WTC11 (cell line): Measurements from ENCODE around the gene GTF3C1.

Experiments used
- CTCF ChIP-seq: fragments of 200-600 bp; IDR thresholded peaks from 2 replicates; pipeline ENCODE4 v1.8.0; 2022; ENCODE audit warnings: antibody characterized with exemption
- E2F4 ChIP-seq: sonication (generic); formaldehyde crosslinking; IDR thresholded peaks from 2 replicates; pipeline ENCODE4 v1.8.1; 2022; ENCODE audit warnings: low read depth, mild to moderate bottlenecking, moderate library complexity, missing genetic modification reagents, borderline replicate concordance
- FOXP1 ChIP-seq: sonication (generic); formaldehyde crosslinking; IDR thresholded peaks from 2 replicates; pipeline ENCODE4 v1.8.0; 2022; ENCODE audit warnings: missing genetic modification reagents, mild to moderate bottlenecking, moderate library complexity, borderline replicate concordance
- IRF1 ChIP-seq: sonication (generic); formaldehyde crosslinking; IDR thresholded peaks from 2 replicates; pipeline ENCODE4 v1.8.0; 2023; ENCODE audit warnings: missing genetic modification reagents
- JAZF1 ChIP-seq: fragments of 250-450 bp; sonication (Bioruptor Pico); IDR thresholded peaks from 2 replicates; pipeline ENCODE4 v1.9.0; 2021; ENCODE audit warnings: moderate library complexity, mild to moderate bottlenecking, inconsistent platforms
- JUN ChIP-seq: sonication (generic); formaldehyde crosslinking; IDR thresholded peaks from 2 replicates; pipeline ENCODE4 v1.8.0; 2023; ENCODE audit warnings: mild to moderate bottlenecking, missing genetic modification reagents
- NFYB ChIP-seq: sonication (generic); formaldehyde crosslinking; conservative IDR thresholded peaks from 2 replicates; pipeline ENCODE4 v1.8.0; 2022; ENCODE audit warnings: low read depth, missing genetic modification reagents
- NR3C1 ChIP-seq: sonication (generic); formaldehyde crosslinking; conservative IDR thresholded peaks from 2 replicates; pipeline ENCODE4 v1.8.1; 2023; ENCODE audit warnings: low read depth, mild to moderate bottlenecking, missing genetic modification reagents
- SP1 ChIP-seq: sonication (generic); formaldehyde crosslinking; conservative IDR thresholded peaks from 2 replicates; pipeline ENCODE4 v1.8.1; 2022; ENCODE audit warnings: missing genetic modification reagents
- ZBTB43 ChIP-seq: sonication (generic); formaldehyde crosslinking; IDR thresholded peaks from 2 replicates; pipeline ENCODE4 v1.8.1; 2023; ENCODE audit warnings: mild to moderate bottlenecking, missing genetic modification reagents
- TF ChIP-seq, protein P1 (sequence below): sonication (generic); formaldehyde crosslinking; conservative IDR thresholded peaks from 2 replicates; pipeline ENCODE4 v1.8.1; 2022; ENCODE audit warnings: mild to moderate bottlenecking, missing genetic modification reagents
- TF ChIP-seq, protein P2 (sequence below): sonication (generic); formaldehyde crosslinking; IDR thresholded peaks from 2 replicates; pipeline ENCODE4 v1.8.1; 2023; ENCODE audit warnings: mild to moderate bottlenecking, missing genetic modification reagents, moderate library complexity
- TF ChIP-seq, protein P3 (sequence below): fragments of 250-450 bp; sonication (Bioruptor Pico); IDR thresholded peaks from 2 replicates; pipeline ENCODE4 v1.9.0; 2021; ENCODE audit warnings: mild to moderate bottlenecking, borderline replicate concordance

DNA sequence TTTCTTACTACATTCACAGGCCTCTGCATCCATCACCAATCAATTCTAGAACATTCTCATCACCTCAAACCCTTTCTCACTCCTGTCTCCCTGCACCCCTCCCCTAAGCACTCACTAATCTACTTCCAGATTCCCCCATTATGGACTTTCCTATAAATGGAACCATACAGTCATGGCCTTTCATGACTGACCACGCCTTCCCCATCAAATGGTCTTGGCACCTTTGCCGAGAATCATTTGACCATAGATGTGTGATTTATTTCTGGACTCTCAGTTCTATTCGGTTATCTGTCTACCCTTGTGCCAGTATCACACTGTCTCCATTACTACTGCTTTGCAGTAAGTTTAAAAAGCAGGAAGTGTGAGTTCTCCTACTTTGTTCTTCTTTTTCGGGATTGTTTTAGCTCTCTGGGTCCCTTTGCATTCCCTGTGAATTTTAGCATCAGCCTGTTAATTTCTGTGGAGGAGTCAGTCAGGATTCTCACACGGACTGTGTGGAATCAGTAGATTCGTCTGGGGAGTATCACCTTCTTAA lies 27.5 kb downstream of the GTF3C1 start:
- TF ChIP-seq JUN (CRISPR knock-in tag) (no peak), CTCF (no peak), E2F4 (CRISPR knock-in tag) (no peak), IRF1 (no peak), SP1 (no peak), ZBTB43 (CRISPR knock-in tag) (no peak), NFYB (CRISPR knock-in tag) (no peak), NR3C1 (no peak), JAZF1 (CRISPR knock-in tag) (no peak), FOXP1 (no peak)
- TF ChIP-seq, protein P1, sequence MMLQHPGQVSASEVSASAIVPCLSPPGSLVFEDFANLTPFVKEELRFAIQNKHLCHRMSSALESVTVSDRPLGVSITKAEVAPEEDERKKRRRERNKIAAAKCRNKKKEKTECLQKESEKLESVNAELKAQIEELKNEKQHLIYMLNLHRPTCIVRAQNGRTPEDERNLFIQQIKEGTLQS: no peak
- TF ChIP-seq, protein P2, sequence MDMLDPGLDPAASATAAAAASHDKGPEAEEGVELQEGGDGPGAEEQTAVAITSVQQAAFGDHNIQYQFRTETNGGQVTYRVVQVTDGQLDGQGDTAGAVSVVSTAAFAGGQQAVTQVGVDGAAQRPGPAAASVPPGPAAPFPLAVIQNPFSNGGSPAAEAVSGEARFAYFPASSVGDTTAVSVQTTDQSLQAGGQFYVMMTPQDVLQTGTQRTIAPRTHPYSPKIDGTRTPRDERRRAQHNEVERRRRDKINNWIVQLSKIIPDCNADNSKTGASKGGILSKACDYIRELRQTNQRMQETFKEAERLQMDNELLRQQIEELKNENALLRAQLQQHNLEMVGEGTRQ (CRISPR knock-in tag): no peak
- TF ChIP-seq, protein P3, sequence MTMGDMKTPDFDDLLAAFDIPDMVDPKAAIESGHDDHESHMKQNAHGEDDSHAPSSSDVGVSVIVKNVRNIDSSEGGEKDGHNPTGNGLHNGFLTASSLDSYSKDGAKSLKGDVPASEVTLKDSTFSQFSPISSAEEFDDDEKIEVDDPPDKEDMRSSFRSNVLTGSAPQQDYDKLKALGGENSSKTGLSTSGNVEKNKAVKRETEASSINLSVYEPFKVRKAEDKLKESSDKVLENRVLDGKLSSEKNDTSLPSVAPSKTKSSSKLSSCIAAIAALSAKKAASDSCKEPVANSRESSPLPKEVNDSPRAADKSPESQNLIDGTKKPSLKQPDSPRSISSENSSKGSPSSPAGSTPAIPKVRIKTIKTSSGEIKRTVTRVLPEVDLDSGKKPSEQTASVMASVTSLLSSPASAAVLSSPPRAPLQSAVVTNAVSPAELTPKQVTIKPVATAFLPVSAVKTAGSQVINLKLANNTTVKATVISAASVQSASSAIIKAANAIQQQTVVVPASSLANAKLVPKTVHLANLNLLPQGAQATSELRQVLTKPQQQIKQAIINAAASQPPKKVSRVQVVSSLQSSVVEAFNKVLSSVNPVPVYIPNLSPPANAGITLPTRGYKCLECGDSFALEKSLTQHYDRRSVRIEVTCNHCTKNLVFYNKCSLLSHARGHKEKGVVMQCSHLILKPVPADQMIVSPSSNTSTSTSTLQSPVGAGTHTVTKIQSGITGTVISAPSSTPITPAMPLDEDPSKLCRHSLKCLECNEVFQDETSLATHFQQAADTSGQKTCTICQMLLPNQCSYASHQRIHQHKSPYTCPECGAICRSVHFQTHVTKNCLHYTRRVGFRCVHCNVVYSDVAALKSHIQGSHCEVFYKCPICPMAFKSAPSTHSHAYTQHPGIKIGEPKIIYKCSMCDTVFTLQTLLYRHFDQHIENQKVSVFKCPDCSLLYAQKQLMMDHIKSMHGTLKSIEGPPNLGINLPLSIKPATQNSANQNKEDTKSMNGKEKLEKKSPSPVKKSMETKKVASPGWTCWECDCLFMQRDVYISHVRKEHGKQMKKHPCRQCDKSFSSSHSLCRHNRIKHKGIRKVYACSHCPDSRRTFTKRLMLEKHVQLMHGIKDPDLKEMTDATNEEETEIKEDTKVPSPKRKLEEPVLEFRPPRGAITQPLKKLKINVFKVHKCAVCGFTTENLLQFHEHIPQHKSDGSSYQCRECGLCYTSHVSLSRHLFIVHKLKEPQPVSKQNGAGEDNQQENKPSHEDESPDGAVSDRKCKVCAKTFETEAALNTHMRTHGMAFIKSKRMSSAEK (CRISPR knock-in tag): no peak
